Neural crest cell (in vitro differentiated cells): ENCODE measurements around the gene PLCL1. TPM values are rescaled to one million over a fixed set of nuclear protein-coding genes. Genes with fewer than 3 reads are reported as not detected.

Experiments used
- DNase-seq: peaks from one replicate; pipeline ENCODE4 v3.0.0; 2021; ENCODE audit warnings: low read depth, mixed read lengths, low spot score
- H3K27ac Mint-ChIP-seq: one replicate; pipeline ENCODE4 v1.8.0; 2021; ENCODE audit warnings: mild to moderate bottlenecking, mixed read lengths; ENCODE audit not compliant: unreplicated experiment
- H3K27me3 Mint-ChIP-seq: 2 replicates; pipeline ENCODE4 v1.8.0; 2021; ENCODE audit warnings: low read depth, mild to moderate bottlenecking, mixed read lengths
- H3K36me3 Mint-ChIP-seq: 2 replicates; pipeline ENCODE4 v1.8.0; 2021; ENCODE audit warnings: low read depth, mild to moderate bottlenecking, mixed read lengths
- H3K4me1 Mint-ChIP-seq: 2 replicates; pipeline ENCODE4 v1.8.0; 2021; ENCODE audit warnings: mixed read lengths
- H3K4me3 Mint-ChIP-seq: one replicate; pipeline ENCODE4 v1.8.0; 2021; ENCODE audit warnings: mild to moderate bottlenecking, mixed read lengths
- H3K9me3 Mint-ChIP-seq: 2 replicates; pipeline ENCODE4 v1.8.0; 2021; ENCODE audit warnings: mixed read lengths
- CTCF ChIP-seq: fragments of 200-600 bp; sonication (generic); conservative IDR thresholded peaks from 2 replicates; pipeline ENCODE4 v1.5.0; 2021; ENCODE audit warnings: antibody characterized with exemption, mild to moderate bottlenecking
- total RNA-seq: library from RNA; stranded (reverse); gene quantifications from 2 replicates; pipeline ENCODE4 v1.2.1, GENCODE V29; 2021

PLCL1 gene
- total RNA-seq, 1 donor from 2014 or later: 0.72 TPM

GRCh38 chr2:198144660-198145059, 340.3 kb downstream of the PLCL1 start:
- Mint-ChIP-seq H3K4me1 (no peaks in the 10 kb centered on the region), H3K36me3 (no peaks in the 10 kb centered on the region), H3K27ac (no peak overlapping the region), H3K9me3 (no peaks in the 10 kb centered on the region), H3K4me3 (no peak overlapping the region), H3K27me3 (no peaks in the 10 kb centered on the region)
- no peak for DNase-seq
- TF ChIP-seq CTCF: no peak

DNA sequence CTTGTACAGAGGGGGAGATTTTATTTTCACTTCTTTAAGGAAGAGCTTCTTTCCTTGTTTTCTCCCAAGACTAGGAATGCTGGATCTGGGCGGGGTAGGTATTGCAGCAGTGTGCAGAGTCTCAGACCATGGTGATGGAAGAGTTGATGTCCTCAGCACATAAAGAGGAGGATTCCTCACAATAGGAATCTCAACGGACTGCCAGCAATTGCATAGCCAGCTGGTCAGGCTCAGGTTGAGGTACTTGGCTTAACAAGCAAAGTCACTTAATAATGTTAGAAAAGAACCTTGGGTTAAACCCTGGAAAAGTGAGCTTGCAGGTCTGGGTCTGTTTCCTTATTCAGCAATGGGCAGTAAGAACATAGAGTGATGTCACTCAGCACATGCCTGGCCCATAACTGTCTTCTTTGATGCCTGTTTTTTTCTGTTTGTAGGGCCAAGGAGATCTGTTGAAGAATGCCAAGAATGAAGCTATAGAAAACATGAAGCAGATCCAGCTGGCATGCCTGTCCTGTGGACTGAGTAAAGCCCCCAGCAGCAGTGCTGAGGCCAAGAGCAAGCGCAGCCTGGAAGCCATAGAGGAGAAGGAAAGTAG, 342.1 kb downstream of the PLCL1 start:
- Mint-ChIP-seq H3K36me3 (no peaks in the 10 kb centered on the region), H3K27me3 (no peaks in the 10 kb centered on the region), H3K27ac (no peak overlapping the region), H3K4me1 (no peaks in the 10 kb centered on the region), H3K4me3 (no peak overlapping the region), H3K9me3 (no peaks in the 10 kb centered on the region)
- TF ChIP-seq CTCF: no peak
- DNase-seq: no peak

DNA sequence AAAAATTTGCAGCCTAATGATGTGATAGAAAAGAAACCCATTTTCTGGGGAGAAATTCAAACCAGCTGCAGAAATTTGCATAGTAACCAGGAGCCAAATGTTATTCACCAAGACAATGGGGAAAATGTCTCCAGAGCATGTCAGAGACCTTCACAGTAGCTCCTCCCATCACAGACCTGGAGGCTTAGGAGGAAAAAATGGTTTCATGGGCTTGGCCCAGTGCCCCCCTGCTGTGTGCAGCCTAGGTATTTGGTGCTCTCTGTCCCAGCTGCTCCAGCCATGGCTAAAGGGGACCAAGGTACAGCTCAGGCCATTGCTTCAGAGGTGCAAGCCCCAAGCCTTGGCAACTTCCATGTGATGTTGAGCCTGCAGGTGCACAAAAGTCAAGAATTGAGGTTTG, 352.9 kb downstream of the PLCL1 start:
- no peaks in the 10 kb centered on the region for H3K27me3 Mint-ChIP-seq
- peaks cover 5% of the 10 kb centered on the region for H3K4me1 Mint-ChIP-seq
- no peak overlapping the region for H3K27ac Mint-ChIP-seq
- no peak overlapping the region for H3K4me3 Mint-ChIP-seq
- H3K9me3 Mint-ChIP-seq: peaks cover 14% of the 10 kb centered on the region
- peaks cover 3% of the 10 kb centered on the region for H3K36me3 Mint-ChIP-seq
- no peak for TF ChIP-seq CTCF
- no peak for DNase-seq

DNA sequence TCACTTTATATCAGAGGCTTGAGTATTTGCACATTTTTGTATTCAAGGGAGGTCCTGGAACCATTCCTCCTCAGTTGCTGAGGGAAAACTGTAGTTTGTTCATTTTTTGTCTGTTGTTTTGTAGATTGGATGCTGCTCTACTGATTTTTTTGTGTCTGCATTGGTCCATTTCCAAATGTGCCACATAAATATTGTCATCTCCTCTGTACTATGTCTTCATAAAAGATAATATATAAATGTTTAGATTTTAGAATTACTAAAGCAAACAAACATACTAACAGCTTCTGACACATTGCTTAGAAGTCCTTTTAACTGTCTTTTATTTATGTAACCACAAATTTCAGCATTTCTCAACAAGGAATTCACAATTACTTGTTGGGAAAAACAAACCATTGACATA, 356.8 kb downstream of the PLCL1 start:
- H3K27ac Mint-ChIP-seq: no peak overlapping the region
- peaks cover 14% of the 10 kb centered on the region for H3K9me3 Mint-ChIP-seq
- DNase-seq: no peak
- no peak for TF ChIP-seq CTCF
- H3K36me3 Mint-ChIP-seq: peaks cover 3% of the 10 kb centered on the region
- no peaks in the 10 kb centered on the region for H3K27me3 Mint-ChIP-seq
- no peak overlapping the region for H3K4me3 Mint-ChIP-seq
- peaks cover 5% of the 10 kb centered on the region for H3K4me1 Mint-ChIP-seq

DNA sequence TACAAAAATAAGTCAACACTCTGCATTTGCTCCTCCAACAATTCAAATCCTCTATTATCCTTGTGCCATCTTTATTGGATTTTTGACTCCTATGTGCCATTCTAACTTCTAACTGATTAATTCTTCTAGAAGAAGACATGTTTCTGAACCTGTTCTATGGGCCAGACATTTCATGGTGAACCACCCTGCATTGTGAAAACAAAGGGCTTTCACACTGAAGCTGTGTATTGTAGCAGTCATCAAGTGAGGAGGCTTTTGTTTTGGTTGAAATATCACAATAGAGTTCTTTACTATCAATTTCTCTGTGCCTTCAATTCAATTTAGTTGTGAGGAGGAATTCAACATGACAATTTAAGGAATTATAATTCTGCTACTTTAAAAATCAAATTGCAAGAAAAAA, 357.9 kb downstream of the PLCL1 start:
- no peak for DNase-seq
- H3K9me3 Mint-ChIP-seq: peaks cover 7% of the 10 kb centered on the region
- no peaks in the 10 kb centered on the region for H3K27me3 Mint-ChIP-seq
- H3K4me1 Mint-ChIP-seq: peaks cover 5% of the 10 kb centered on the region
- TF ChIP-seq CTCF: no peak
- H3K36me3 Mint-ChIP-seq: no peaks in the 10 kb centered on the region
- H3K4me3 Mint-ChIP-seq: no peak overlapping the region
- H3K27ac Mint-ChIP-seq: no peak overlapping the region
